Astrocyte of the spinal cord (primary cell): ENCODE results near the gene DPM2.

Experiments used
- DNase-seq: peaks from one replicate; pipeline ENCODE4 v3.0.0; 2011; ENCODE audit warnings: low read depth, low spot score
- H3K4me3 ChIP-seq: 2 replicates; pipeline ENCODE4 v1.5.1; 2011; ENCODE audit warnings: low read depth, mild to moderate bottlenecking, low read length, moderate library complexity
- in situ Hi-C: cut with HindIII; loops from 2 replicates; pipeline ENCODE4 v1.10.0; 2017; ENCODE audit warnings: low sequenced_read_pairs
- TF ChIP-seq, protein P1 (sequence below): IDR thresholded peaks from 2 replicates; pipeline ENCODE4 v1.5.1; 2012; ENCODE audit warnings: low read depth, mild to moderate bottlenecking, low read length, inconsistent platforms

The DPM2 gene

DNA sequence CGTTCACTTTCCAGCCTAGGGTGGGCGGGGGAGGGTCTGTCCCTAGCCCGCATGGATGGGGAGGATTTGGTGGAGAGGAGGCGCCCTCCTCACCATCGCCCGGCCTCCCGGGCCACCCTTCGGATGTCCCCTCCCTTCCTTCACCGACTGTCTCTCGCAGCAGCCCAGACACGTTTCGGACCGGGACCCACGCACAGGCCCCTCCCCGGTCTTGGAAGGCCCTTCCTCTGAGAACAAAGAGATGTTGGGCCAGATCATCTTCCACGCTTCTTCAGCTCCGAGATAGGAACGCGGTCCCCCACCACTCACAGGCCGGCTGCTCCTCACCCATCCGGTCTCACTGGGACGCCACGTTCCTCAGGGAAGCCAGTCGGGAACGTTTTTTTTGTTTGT, 640 bp upstream of the DPM2 start:
- H3K4me3 ChIP-seq, result peak overlapping the region; percentile 68
- TF ChIP-seq, protein P1, sequence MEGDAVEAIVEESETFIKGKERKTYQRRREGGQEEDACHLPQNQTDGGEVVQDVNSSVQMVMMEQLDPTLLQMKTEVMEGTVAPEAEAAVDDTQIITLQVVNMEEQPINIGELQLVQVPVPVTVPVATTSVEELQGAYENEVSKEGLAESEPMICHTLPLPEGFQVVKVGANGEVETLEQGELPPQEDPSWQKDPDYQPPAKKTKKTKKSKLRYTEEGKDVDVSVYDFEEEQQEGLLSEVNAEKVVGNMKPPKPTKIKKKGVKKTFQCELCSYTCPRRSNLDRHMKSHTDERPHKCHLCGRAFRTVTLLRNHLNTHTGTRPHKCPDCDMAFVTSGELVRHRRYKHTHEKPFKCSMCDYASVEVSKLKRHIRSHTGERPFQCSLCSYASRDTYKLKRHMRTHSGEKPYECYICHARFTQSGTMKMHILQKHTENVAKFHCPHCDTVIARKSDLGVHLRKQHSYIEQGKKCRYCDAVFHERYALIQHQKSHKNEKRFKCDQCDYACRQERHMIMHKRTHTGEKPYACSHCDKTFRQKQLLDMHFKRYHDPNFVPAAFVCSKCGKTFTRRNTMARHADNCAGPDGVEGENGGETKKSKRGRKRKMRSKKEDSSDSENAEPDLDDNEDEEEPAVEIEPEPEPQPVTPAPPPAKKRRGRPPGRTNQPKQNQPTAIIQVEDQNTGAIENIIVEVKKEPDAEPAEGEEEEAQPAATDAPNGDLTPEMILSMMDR, result no peak
- DNase-seq, result no peak
- in situ Hi-C loops, result no loop called here

DNA sequence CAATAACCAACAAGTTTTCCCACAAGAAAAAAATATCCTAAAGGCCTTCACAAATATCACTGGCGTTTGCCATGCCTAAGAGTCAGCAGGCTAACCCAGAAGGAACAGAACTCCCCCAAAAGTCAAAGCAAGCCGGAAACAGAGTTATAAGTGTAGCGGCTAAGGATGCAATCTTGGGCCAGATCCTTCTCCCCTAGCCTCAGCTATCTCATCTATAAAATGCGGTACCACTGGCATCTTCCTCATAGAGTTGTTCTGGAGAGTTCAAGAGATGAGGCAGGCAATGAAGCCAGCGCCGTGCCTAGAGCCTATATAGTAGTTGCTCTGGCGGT, 632 bp downstream of the DPM2 start:
- peak overlapping the region; percentile 68 for H3K4me3 ChIP-seq
- TF ChIP-seq, protein P1, result no peak
- DNase-seq, result no peak
- in situ Hi-C loops, result no loop called here

DNA sequence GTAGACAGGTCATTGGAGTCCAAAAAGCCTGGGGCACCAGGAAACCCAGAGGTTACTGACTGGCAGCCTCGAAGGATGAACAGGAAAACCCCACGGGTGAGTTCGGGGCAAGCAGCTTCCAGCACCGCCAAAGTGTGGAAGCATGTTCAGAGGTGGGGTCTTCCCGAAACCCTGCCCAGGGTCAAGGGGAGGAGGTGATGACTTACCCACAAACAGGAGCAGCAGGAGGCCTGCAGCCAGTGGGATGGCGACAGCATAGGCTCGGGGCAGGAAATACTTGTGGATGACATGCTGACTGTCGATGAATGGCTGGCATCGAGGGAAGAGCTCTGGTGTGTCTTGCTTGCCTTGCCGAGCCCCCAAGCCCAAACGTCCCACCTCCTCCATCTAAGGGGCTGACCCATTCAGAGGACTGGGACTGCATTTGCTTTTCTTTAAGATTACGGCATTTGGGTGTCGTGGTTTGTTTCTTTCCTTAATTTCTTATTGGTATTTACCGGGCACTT, 1.3 kb downstream of the DPM2 start:
- no peak for DNase-seq
- in situ Hi-C loops, result no loop called here
- peak overlapping the region; percentile 68 for H3K4me3 ChIP-seq

DNA sequence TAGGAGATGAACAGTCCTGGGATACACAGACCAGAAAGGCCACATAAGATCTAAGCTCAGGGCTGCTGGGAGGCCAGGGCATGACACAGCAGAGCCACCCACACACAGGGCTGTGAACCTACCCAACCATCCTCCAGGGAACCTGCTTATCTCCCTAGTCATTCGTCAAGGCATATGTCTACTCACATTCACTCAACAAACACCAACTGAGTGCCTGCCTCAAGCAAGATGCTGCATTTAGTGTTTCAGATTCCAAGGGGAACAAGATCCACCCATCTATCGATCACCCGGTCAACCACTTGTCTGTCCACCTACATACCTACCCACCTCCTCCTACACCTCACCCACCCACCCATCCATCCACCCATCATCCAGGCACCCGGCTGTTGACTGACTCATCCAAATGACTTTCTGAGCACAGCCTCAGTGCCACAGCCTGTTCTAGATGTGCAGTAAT, 1.9 kb downstream of the DPM2 start:
- TF ChIP-seq, protein P1, result no peak
- H3K4me3 ChIP-seq, result no peak overlapping the region
- in situ Hi-C loops, result no loop called here
- no peak for DNase-seq

More for the DNA sequence above, 1.3 kb downstream of the DPM2 start:
- TF ChIP-seq, protein P1, result no peak

DNA sequence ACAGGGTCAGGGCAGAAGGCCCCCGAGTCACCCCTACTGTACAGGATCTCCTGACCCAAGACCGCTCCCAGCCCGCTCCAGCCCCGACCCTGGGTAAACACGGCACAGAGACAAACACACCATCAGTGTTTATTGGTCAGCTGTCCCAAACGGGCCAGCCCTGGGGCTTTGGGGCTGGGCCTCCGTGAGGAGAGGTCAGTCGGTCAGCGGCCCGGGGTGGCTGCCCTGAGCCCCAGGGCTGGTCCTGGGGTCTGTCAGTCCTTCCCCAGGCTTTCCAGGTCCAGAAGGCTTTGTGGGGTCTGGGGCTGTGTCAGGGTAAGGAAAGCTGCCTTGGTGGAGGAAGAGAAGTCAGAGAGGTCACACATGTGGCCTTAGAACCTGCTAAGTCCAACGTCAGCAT, 2.7 kb downstream of the DPM2 start:
- TF ChIP-seq, protein P1, result no peak
- no peak for DNase-seq
- in situ Hi-C loops, result no loop called here
- no peak overlapping the region for H3K4me3 ChIP-seq

DNA sequence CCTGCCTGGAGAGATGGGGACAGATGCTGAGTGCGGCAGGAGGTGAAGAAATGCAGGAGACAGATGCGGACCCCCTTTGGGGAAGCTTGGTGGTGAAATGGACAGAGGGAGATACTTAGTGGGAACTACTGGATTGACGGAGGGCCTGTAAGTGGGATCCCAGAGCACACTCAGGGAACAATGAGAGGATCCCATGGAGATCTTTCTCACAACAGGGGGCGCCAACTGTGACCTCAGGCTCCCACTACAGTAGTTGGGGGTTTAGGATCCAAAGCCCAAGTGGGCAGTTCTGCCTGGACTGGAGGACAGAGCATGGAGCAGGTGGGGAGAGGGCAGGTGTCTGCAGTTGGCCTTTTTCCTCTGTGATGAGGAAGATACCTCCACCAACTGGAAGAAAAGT, 3.4 kb downstream of the DPM2 start:
- DNase-seq, result no peak
- in situ Hi-C loops, result no loop called here
- no peak overlapping the region for H3K4me3 ChIP-seq
- TF ChIP-seq, protein P1, result no peak
